Body of pancreas (tissue), 4 donors: Measurements from ENCODE around the gene PACSIN2.

Experiments
- POLR2A ChIP-seq, 3 donors: fragments of 450-650 bp; IDR thresholded peaks; one replicate each; pipeline ENCODE4 v1.6.1; 2016; ENCODE audit warnings: antibody characterized with exemption in 3 of 3, mild to moderate bottlenecking in 2 of 3
- TF ChIP-seq, protein P1 (sequence below), 7 experiments: fragments of 450-650 bp in 4 of 7; fragments of 200-600 bp in 3 of 7; sonication (generic) in 3 of 7; IDR thresholded peaks; one replicate each; pipeline ENCODE4 v1.5.1; 2016 to 2019; ENCODE audit warnings: antibody characterized with exemption in 7 of 7

DNA sequence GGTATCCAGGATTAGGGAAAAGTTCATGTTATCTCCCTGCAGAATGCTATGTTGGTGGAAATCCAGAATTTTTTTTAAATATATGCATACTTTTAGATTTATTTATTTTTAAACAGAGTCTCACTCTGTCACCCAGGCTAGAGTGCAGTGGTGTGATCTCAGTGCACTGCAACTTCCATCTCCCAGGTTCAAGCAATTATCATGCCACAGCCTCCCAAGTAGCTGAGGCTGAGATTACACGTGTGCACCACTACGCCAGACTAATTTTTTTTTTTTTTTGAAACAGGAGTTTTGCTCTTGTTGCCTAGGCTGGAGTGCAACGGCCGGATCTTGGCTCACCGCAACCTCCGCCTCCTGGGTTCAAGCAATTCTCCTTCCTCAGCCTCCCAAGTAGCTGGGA, 2.6 kb downstream of the PACSIN2 start:
- TF ChIP-seq, protein P1, sequence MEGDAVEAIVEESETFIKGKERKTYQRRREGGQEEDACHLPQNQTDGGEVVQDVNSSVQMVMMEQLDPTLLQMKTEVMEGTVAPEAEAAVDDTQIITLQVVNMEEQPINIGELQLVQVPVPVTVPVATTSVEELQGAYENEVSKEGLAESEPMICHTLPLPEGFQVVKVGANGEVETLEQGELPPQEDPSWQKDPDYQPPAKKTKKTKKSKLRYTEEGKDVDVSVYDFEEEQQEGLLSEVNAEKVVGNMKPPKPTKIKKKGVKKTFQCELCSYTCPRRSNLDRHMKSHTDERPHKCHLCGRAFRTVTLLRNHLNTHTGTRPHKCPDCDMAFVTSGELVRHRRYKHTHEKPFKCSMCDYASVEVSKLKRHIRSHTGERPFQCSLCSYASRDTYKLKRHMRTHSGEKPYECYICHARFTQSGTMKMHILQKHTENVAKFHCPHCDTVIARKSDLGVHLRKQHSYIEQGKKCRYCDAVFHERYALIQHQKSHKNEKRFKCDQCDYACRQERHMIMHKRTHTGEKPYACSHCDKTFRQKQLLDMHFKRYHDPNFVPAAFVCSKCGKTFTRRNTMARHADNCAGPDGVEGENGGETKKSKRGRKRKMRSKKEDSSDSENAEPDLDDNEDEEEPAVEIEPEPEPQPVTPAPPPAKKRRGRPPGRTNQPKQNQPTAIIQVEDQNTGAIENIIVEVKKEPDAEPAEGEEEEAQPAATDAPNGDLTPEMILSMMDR (IDR thresholded peaks at IDR 0.05) = no peak
- no peak for TF ChIP-seq POLR2A (IDR thresholded peaks at IDR 0.05)
